ENCODE data around the gene TPD52L1.
"Not testable (repeated sequence)": the region's sequence is repeated elsewhere in the genome, so short reads cannot be mapped to it uniquely, and the experiment has no call there.

Gene TPD52L1

DNA sequence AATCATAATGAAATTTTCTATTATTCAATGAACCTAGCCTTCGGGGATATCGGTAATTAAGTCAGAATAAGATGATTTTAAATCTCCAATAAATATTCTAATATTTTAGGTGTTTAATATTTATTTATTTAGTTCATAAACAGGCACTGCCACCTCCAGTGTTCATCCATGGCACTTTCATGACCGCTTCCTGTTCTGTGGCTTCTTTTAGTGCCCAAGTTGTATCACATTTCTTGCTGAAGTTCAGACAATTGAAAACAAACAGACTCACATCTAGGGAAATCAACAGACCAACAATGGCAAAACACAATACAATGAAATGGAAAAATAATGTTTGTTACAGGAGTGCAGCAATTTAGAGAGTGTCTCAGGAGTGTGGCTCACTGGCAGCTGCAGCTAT lies 122.2 kb downstream of the TPD52L1 start:
- no peak for DNase-seq

DNA sequence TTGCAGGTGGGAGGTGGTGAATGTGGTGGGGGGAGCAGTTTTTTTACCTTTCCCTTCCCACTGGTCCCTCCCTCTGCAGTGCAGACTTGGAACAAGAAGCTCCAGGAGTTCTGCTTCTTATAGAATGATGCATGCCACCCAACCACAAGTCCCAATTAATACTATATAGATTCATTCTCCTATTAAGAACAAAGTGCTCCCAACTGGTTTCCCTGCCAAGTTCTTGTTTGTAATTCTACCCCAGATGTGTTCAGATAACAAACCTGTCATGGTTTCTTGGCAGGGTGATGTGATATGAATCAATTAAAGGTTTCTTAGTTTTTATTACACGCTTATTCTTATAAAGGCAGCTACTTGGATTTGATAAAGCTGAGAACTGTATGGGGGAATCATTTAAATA lies 124.3 kb downstream of the TPD52L1 start:
- DNase-seq: no peak

- DNase-seq: no peak
Observed at GRCh38 chr6:125279961-125280360, 126.4 kb downstream of the TPD52L1 start.

- DNase-seq: not testable (repeated sequence)
Observed at GRCh38 chr6:125280370-125281035, 126.9 kb downstream of the TPD52L1 start.

- DNase-seq: not testable (repeated sequence)
Observed at GRCh38 chr6:125282470-125282869, 128.9 kb downstream of the TPD52L1 start.

DNA sequence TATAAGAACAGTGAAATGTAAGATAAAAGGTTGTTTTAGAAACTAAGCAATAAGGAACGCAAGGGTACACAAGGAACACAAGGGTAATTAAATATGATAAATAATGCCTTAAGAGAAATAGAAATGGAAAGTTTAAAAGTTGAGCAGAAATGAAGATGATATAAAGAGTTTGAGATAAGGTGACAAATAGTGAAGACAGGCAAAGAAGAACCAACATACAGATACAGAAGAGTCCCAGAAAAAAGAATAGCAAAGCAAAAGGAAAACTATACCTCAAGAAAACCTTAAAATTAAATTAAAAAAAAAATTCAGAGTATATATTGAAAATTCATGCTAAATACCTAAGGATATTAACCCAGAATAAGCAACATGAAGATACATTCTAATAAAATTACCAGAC lies 131.8 kb downstream of the TPD52L1 start:
- DNase-seq: no peak

DNA sequence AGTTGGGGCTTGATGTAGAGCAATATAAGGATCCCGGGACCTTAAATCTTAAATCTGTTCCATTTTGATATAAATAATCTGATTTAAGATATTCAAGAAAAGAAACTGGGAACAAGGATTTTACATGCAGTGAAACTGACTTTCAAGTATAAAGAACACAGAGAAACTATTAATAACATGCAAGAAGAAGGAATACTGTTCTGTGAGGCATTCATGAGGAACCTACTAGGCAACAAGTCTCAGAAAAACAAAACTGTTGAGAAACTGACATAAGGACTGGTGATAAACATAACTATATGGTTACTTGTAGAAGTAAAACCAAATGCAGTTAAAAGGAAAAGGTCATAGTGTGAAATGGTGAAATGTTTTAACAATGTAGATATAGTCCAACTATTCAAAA lies 132.4 kb downstream of the TPD52L1 start:
- DNase-seq: no peak

DNA sequence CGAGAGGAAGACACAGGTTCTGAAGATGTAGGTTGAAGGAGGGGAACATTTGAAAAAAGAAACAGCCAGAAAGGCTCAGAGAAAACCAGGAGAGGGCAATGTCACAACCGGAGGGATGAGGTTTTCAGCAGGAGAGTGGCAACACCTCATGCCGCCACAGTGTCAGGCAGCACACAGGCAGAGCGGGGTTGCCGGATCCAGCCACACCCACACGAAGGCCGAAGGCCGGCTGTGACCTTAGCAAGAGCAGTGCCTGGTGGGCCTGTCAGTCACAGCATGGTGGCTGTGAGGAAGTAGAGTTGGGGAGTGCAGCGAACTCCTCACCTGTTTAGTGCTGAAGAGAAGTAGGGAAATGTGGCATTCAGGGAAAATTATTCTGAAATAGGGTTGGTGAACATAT lies 134.1 kb downstream of the TPD52L1 start:
- DNase-seq: no peak

DNA sequence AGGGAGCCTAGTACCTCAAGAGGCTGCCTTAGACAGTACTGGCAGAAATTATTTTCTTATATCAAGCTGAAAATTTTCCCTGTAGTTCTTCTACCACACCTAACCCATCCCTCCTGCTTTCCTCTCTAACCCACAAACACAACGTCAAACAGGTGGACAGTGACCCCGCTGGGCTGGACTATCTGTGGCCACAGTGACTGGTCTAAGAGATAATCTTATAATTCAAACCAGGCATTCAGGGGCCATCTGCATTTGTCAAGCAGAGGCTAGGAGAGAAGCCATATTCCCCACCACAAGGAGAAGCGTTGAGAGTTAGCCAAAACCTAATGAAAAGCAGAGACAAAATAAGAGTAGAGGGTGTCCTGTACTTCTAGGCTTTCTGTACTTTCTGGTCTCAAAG lies 140.0 kb downstream of the TPD52L1 start:
- no peak for DNase-seq

- peak; percentile 19 for DNase-seq
Observed at GRCh38 chr6:125294036-125294435, 140.5 kb downstream of the TPD52L1 start.

DNA sequence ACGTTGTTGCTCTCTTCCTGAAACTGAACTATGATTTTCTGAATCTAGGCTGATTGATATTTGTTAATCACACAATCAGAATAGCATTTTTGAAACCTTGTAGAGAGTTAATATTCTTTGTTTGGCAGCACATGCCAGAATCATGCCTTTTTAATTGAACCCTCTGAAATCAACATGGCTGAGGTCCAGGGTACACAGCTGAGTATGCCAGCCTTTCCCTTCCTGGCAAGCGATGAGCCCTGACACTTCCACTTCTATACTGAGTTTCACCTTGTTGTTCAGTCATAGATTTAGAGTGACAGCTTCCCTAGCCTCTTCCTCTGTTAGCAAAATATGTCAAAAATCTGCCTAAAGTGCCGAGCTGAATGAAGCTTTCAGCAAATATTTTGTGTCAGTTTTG lies 141.4 kb downstream of the TPD52L1 start:
- no peak for DNase-seq

DNA sequence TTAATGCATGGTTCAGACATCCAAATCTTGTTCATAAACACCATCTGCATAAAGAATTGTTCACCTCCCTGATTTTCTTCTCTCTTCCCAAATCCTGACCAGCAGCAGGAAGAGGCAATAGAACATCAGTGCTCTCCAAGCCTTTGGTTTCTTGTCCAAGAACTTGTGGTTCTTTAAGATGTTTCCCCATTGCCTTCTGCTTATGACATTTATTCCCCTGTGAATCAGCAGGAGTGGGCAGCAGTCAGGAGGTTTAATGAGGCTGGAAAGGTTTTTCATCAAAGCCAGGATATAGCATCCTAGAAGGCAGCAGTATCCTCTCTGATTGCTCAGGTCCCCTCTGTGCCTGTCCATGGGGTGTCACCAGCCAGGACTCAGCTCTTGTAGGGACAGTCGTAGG lies 142.9 kb downstream of the TPD52L1 start:
- DNase-seq: no peak

- no peak for DNase-seq
Observed at GRCh38 chr6:125299257-125299656, 145.7 kb downstream of the TPD52L1 start.

GRCh38 chr6:125300992-125301434 lies 147.4 kb downstream of the TPD52L1 start:
- peak; percentile 58 for DNase-seq

DNA sequence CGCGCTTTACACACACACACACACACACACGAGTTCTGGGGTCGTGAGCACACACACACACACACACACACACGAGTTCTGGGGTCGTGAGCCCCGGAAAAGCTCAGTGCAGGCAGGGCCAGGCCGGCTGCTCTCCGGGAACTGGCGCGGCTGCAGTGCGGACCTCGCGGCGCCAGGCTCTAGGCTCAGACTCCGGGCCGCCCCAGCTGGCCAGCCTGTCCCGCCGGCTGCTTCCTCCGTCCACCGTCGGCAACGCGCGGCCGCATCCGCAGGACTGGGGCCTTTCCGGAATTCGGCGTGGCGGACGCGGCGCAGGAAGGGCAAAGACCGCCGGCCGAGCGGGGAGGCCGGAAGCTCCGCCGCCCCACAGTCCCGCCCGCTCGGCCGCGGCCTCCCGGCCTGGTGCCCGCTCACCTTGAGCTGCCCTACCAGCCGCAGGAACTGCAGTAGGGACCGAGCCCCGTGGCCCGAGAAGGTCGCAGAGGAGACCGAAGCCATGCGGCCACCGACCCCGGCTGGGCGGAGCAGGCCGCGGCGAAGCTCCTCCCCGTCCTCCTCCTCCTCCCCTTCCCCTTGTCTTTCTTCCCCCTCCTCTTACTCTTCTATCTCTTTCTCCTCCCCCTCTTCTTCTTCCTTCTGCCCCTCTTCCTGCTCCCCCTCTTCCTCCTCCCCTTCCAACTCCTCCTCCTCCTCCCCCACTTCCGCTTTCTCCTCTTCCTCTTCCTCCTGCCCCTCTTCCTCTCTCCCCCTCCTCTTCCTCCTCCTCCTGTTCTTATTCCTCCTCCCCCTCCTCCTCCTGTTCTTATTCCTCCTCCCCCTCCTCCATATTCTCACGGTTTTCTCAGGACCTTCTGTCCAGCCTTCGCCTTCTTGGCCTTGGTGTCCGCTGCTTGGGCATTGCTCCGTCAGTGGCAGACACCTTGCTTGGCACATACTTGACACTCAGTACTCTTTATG lies 148.1 kb downstream of the TPD52L1 start, which contains the start of gene HDDC2:
Gene HDDC2, minus strand, starts transcription at position 533 of the 957 bp plus-strand sequence. Its CDS starts 35 bp downstream, at position 498.
- peak; percentile 73 for DNase-seq

- peak; percentile 83 for DNase-seq
Observed at GRCh38 chr6:125302840-125303511, 149.4 kb downstream of the TPD52L1 start.

- no peak for DNase-seq
Observed at GRCh38 chr6:125303512-125303854, 149.9 kb downstream of the TPD52L1 start.

DNA sequence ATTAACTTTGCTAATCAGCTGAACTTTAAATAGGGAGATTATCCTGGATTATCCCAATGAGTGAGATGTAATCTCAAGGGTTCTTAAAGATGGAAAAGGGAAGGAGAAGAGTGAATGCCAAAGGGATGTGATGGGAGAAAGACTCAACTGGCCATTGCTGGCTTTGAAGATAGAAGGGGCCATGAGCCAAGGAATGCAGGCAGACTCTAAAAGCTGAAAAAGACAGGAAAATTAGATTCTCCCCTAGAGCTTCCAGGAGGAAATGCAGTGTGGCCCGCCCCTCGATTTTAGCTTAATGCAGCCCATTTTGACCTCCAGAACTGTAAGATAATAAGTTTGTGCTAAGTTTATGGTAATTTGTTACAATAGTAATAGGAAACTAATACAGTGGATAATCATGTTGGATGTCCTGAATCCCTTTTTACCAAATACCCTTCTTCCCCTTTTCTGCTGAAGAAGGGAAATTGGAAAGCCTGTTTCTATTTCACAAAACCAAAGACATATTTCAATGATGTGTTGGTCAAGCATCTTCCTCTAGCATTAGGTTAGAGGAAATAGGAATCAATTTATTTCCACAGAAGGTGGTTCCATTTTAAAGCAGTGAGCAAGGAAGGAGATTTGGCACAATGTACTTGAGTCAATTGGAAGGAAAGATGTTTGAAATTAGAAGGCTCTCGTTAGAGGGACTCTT lies 151.5 kb downstream of the TPD52L1 start:
- DNase-seq: no peak

GRCh38 chr6:125306756-125307149 lies 153.2 kb downstream of the TPD52L1 start:
- no peak for DNase-seq

- DNase-seq: no peak
Observed at GRCh38 chr6:125307150-125307838, 153.7 kb downstream of the TPD52L1 start.

- DNase-seq: no peak
Observed at GRCh38 chr6:125307964-125308615, 154.5 kb downstream of the TPD52L1 start.
